Activated effector memory CD4-positive, alpha-beta T cell treated with anti-CD3 and anti-CD28 coated beads, Interleukin-2, amount 50 U/mL, for 16 hours (primary cell): Measurements from ENCODE around the gene RALGPS1.

ENCODE experiments used
- DNase-seq: peaks from one replicate; pipeline ENCODE4 v3.0.0-alpha.2; 2020

Gene RALGPS1

GRCh38 chr9:126957687-126958053 lies 43.1 kb downstream of the RALGPS1 start:
- no peak for DNase-seq

GRCh38 chr9:126959336-126959735 lies 44.8 kb downstream of the RALGPS1 start:
- no peak for DNase-seq

- no peak for DNase-seq
Measured at GRCh38 chr9:126959917-126960316, 45.3 kb downstream of the RALGPS1 start.

DNA sequence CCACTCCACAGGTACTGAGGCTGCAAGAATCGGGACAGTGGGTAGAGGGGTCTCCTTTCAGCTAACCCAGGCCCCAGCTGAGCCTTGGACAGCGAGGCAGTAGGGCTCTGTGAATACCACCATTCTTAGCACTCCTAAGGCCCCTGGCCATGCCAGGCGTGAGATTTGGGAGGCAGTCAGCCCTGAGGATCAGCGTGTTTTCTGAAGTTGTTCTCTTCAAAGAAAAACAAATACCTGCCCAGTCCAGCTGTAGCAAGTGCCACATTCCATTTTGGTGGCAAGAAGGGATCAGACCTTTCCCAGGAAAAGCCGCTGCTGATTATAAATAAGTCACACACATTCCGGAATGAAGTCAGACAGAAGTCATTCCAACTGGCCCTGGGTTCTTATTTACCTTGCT lies 47.8 kb downstream of the RALGPS1 start:
- no peak for DNase-seq

DNA sequence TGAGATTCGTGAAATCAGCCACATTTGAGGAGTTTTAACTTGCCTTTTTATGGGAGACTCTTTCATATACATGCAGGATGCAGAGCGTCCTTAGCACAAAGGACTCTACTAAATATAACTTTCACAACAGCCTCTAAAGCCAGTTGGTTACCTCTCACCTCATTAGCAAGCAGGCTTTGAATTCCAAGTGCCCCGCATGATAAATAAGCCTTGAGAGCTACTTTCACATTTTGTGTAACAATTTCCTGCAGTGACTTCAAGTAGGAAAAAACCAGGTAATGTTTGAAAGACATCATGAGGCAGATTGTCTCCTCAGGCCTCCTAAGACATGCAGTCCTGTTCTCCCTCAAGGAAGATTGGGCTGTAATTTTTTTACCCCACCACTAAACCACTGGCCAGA lies 50.5 kb downstream of the RALGPS1 start:
- no peak for DNase-seq

GRCh38 chr9:126965541-126966428 lies 51.2 kb downstream of the RALGPS1 start:
- peak; percentile 69 for DNase-seq

- DNase-seq: no peak
Measured at GRCh38 chr9:126971261-126971660, 56.7 kb downstream of the RALGPS1 start.

DNA sequence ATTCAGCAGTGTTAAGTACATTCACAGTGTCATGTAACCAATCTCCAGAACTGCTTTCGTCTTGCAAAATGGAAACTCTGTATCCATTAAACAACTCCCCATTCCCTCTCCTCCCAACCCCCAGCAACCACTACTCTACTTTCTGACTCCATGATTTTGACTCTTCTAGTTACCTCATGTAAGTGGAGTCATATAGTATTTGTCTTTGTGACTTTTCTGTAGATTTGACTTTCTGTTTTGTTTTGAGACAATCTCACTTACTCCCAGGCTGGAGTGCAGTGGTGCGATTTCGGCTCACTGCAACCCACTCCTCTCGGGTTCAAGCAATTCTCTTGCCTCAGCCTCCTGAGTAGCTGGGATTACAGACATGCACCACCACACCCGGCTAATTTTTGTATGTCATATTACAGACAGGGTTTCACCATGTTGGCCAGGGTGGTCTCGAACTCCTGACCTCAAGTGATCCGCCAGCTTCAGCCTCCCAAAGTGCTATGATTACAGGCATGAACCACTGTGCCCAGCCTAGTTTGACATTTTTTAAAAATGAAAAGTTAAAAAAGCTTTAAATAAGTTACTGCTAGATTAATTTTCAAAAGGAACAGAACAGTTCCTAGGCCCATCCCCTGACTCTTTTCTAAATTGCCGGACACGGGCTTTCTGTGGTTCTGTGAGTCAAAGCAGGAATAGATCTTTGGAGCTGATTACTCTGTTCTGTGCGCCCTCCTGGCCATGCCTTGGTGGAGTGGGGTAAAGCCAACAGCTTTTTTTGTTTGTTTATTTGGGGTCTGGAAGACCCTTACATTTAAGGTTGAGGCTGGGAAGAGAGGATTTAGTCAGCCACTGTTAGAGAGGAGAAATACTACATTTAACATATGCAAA lies 59.3 kb downstream of the RALGPS1 start:
- no peak for DNase-seq

- DNase-seq: no peak
Measured at GRCh38 chr9:126974594-126974993, 60.0 kb downstream of the RALGPS1 start.

DNA sequence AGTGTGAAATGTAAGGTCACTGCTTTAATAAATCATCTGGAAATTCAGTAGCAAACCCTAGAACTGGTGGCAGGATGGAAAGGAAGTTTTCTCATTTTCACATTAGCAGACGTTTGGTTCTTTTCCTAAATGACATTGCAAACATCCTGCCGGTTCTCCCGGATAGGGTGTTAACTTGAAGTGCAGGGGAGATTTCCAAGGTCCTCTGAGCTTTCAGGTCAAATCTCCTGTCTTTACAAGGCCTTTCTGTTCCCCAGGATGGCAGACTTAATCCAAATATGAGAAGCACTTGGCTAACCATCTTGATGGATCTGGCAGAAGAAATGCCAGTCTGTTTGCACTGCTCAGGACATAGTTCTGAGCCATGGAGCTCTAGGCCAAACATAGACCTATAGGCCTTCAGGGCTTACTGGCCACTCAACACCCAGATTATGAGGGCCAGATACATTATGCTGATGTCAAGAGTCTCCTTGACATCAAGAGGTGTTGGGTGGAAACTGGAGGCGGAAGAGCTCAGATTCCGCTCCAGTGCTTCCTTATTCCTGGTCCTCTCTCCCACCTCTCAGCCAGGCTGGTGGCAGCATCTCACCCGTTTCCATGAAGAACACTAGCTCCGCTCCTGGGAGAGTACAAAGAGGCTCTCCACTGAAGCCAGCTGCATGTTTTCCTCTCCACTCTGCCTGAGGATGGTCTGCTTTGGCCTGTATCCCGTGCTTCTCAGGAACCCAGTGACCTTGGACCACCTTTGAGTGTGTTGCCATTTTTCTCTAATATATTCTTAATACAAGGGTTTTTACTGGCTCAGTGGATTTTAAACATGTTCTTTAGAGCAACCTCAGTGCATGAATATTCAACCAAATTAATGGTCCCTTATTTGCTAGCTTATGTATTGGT lies 61.0 kb downstream of the RALGPS1 start:
- DNase-seq: no peak

DNA sequence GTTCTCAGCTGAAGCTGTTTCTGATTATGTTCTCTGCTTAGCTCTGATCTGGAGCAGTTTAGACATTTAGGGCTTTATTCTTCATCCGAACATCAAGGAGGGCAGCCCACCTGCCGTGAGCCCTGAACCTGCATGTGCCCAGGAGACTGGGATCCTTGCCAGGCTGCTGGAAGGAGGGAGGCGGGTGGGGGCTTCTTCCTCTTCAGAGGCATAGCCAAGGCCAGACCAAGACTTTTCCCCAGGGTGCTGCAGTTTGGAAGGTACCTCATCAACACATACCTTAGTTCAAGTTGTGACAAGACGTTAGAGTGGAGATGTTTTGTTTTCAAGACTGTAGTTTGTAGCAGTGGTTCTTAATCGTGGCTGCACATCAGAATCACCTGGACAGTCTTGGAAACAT lies 64.9 kb downstream of the RALGPS1 start:
- no peak for DNase-seq

- no peak for DNase-seq
Measured at GRCh38 chr9:126980231-126980630, 65.6 kb downstream of the RALGPS1 start.

- no peak for DNase-seq
Measured at GRCh38 chr9:126981218-126981617, 66.6 kb downstream of the RALGPS1 start.

DNA sequence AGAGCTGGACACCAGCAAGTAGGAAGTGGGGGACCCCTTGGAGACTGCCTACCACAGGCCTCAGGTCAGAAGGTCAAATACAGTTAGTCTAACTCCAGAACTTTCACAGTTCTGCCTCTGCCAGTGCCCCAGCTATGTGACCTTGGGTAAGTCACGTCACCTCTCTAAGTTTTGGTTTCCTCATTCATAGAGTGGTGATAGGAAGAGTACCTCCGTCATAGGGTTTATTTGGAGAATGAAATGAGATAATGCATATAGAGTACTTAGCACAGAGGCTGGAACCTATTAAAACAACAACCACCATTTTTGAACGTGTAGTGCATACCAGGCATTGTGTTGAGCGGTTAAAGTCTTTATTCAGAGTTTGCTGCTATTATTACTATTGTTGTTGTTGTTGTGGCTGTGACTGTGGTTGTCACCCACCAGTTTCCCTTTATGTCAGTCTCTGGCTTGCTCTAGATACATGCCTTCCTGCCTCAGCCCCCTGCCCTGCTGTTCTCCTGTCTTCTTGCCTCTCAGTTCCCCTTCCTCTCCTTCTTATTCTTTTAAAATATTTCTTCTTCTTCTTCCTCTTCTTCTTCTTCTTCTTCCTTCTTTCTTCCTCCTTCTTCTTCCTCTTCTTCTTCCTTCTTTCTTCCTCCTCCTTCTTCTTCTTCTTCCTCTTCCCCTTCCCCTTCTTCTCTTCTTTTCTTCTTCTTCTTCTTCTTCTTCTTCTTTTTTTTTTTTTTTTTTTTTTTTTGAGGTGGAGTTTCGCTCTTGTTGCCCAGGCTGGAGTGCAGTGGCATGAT lies 67.8 kb downstream of the RALGPS1 start:
- no peak for DNase-seq

GRCh38 chr9:126983767-126984166 lies 69.2 kb downstream of the RALGPS1 start:
- no peak for DNase-seq

DNA sequence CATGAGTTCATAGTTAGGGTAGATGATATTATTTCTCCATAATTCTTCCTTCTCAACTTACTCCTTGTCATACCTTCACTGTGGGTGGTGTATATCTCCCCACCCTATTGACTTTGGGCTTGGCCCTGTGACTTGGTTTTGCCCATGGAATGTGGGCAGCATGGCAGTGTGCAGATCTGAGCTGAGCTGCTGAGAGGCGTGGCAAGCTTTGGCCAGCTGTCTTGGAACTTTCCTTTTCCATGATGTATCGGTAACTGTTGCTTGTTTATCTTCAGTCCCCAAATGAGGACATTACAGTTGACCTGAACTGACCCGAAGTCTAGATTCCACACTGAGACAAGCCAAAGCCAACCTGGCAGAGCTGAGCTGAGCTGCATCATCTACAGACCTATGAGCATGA lies 70.4 kb downstream of the RALGPS1 start:
- DNase-seq: no peak

DNA sequence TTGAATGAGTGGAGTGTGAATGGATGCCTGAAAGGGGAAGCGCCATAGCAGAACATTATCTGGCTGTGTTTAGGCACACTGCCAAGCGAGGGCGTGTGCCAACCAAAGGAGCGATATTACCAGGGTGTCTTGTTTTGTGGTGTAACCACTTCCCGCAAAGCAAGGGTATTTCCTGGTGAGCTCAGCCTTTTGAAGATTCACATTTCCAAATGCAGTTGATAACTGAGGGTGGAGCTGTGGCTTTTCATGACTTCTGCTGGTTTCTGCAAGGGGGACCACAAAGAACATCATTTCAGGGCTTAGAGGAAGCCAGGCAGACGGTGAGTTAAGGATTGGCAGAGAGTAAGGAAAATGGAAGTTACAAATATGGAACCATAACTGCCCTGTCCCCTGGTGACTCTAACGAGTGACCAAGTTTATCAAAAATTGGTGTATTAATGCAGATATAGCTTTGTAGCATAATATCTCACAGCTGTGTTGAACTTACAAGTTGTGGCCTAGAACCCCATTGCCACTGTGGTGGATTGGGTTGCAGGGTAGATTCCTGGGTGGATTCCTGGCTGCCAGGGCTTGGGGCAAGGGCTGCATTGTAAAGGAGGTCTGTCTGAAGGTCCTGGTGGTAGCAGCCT lies 71.4 kb downstream of the RALGPS1 start:
- DNase-seq: peak; percentile 91

DNA sequence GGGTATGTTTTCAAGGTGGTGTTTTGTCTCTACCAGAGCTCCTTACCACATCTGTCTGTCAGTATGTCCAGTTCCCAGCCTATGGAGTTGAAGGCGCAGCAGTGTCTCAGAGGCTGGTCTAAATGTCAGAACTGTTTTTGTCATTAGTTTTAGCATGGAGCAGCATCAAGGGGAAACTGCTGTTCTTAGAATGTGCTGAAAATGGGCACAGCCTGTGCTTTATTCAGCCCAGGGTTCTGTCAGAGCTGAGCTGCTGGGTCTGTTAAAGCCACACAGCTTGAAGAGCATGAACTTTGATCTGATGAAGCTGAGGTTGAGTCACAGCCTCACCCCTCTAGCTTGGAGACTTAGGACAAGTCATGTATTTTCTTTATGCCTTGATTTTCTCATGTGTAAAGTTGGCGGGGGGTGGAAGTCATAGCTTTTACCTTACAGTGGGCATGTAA lies 71.9 kb downstream of the RALGPS1 start:
- no peak for DNase-seq

- DNase-seq: no peak
Measured at GRCh38 chr9:126988857-126989256, 74.3 kb downstream of the RALGPS1 start.

- no peak for DNase-seq
Measured at GRCh38 chr9:126989847-126990842, 75.6 kb downstream of the RALGPS1 start.
